Measurements from ENCODE around the gene VWF.
"Not testable (repeated sequence)": the region's sequence is repeated elsewhere in the genome, so short reads cannot be mapped to it uniquely, and the experiment has no call there.

The VWF gene

DNA sequence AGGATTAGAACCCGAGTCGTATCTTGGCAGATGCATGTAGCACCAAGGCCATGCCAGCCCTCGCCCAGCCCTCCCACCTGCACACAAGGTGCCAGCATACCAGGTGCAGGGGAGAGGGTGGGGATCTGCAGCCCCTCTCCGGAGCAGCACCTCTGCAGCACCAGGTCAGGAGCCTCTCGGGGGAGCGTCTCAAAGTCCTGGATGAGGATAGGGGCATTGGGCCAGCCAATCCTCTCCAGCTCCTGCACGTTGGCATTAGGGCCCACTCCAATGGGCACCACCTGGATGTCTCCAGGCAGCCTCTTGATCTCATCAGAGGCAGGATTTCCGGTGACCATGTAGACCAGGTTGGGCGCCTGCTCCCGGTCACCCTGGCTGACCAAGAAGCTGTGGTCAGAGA, 106.2 kb downstream of the VWF start:
- TF ChIP-seq CTCF (IDR thresholded peaks at IDR 0.05; ENCODE audit: extremely low read depth, insufficient read depth, missing control alignments), result no peak
- in situ Hi-C loops (cut with MboI; ENCODE audit: low pct_unique_long_range_greater_than_20kb, low sequenced_read_pairs, unreplicated experiment), result no loop called here
- no peak for DNase-seq (ENCODE audit: low spot score)

GRCh38 chr12:6016756-6017155, 107.7 kb downstream of the VWF start:
- in situ Hi-C loops (cut with MboI; ENCODE audit: low pct_unique_long_range_greater_than_20kb, low sequenced_read_pairs, unreplicated experiment), result no loop called here
- TF ChIP-seq CTCF (IDR thresholded peaks at IDR 0.05; ENCODE audit: extremely low read depth, insufficient read depth, missing control alignments), result no peak
- DNase-seq (ENCODE audit: low spot score), result no peak

DNA sequence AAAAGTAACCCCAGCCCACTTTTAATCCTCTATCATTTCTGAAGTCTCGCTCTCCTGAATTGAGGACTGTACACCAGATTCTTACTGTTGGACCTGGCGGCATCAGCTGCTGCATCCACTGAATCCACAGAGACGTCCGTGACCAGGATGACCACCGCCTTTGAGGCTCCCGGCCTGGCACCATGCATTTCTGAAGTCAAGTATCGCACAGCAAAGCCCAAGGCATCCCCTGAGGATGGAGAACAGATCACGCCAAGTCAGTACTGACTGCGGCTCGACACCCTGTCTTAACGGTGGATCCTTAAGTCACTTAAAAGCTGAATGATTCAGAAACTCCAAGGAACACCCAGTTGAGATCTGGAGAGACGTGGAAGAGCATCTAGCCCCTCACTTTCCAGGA, 108.5 kb downstream of the VWF start:
- DNase-seq (ENCODE audit: low spot score); in situ Hi-C loops (cut with MboI; ENCODE audit: low pct_unique_long_range_greater_than_20kb, low sequenced_read_pairs, unreplicated experiment): not testable (repeated sequence)

GRCh38 chr12:6015271-6015670, 109.2 kb downstream of the VWF start:
- DNase-seq (ENCODE audit: low spot score); in situ Hi-C loops (cut with MboI; ENCODE audit: low pct_unique_long_range_greater_than_20kb, low sequenced_read_pairs, unreplicated experiment): not testable (repeated sequence)

DNA sequence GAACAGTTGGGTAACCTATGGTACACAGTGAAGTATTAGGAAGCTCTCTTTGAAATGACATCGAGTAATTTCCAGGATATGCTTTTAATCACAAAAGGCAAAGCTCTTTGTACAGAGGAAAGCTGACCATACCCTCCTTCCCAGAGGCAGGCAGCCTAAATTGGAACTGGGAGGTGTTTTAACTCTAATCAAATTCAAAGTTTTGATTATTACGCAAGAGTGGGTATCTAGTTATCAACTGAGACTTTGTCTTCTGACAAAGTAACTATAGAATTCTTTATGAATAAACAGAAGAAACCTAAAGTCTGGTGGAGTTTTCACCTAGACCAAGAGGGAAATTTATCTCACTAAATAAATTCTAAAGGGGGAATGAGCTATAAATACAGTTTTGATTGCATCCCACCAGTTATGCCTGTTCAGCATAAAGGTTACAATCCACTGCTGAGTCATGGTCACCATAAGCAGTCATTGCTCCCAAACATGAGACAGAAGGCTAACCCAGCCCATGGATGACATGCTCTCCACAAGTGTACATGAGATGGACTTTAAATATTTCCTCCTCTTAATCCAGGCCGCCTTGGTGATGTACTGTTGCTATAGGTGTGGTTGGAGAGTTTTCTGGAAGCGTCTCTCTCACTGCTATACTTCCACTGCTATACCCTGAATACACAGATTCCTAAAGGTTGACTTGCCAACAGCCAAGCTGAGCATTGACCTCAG, 113.7 kb downstream of the VWF start:
- in situ Hi-C loops (cut with MboI; ENCODE audit: low pct_unique_long_range_greater_than_20kb, low sequenced_read_pairs, unreplicated experiment), result not testable (repeated sequence)

DNA sequence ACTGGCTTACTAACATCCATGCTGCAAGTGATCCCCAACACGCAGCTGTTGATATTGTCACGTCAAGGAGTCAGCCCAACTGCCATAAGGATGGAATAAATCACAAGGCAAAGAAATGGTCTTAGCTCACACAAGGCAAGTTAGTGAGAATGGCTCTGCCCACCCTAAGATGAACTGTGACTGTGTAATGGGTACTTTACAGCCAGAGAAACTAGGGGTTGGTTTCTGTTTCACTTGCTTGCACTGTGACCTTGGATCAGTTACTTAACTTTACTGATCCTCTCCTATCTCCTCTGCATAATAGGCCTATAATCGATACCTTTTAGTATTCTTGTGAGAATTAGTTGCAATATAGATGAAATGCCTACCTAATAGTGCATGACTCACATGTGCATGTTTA, 127.2 kb downstream of the VWF start:
- TF ChIP-seq CTCF (IDR thresholded peaks at IDR 0.05; ENCODE audit: extremely low read depth, insufficient read depth, missing control alignments), result no peak
- no peak for DNase-seq (ENCODE audit: low spot score)
- in situ Hi-C loops (cut with MboI; ENCODE audit: low pct_unique_long_range_greater_than_20kb, low sequenced_read_pairs, unreplicated experiment), result no loop called here

More for the DNA sequence above, 113.7 kb downstream of the VWF start:
- not testable (repeated sequence) for DNase-seq (ENCODE audit: low spot score)

- in situ Hi-C loops (cut with MboI; ENCODE audit: low pct_unique_long_range_greater_than_20kb, low sequenced_read_pairs, unreplicated experiment), result no loop called here
- TF ChIP-seq CTCF (IDR thresholded peaks at IDR 0.05; ENCODE audit: extremely low read depth, insufficient read depth, missing control alignments), result no peak
- DNase-seq (ENCODE audit: low spot score), result no peak
These were observed 128.0 kb downstream of the VWF start for GRCh38 chr12:5996459-5996858.

DNA sequence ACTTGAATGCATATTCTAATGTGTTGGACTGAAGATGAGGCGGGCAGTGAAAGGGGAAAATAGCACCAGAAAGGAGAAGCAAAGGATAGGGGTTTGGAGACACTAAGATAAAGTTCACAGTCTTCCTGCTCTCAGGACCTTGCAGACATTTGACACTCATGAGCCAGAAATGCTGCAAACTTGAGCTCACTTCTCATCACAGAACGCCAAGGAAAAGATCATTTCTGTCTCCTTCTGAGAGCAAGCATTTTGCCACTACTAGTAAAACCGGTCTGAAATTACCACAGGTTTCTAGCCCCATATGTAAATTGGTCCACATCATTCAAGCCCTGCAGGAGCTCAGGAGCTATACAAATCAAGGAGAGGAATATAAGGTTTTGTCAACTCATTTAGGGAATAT, 134.8 kb downstream of the VWF start:
- in situ Hi-C loops (cut with MboI; ENCODE audit: low pct_unique_long_range_greater_than_20kb, low sequenced_read_pairs, unreplicated experiment), result no loop called here
- no peak for TF ChIP-seq CTCF (IDR thresholded peaks at IDR 0.05; ENCODE audit: extremely low read depth, insufficient read depth, missing control alignments)
- DNase-seq (ENCODE audit: low spot score), result no peak
